Smooth muscle cell of the brain vasculature (primary cell): ENCODE data around the gene LTBP3.
"Not testable (repeated sequence)": the region's sequence is repeated elsewhere in the genome, so short reads cannot be mapped to it uniquely, and the experiment has no call there.

Source experiments
- DNase-seq: peaks from one replicate; pipeline ENCODE4 v3.0.0-alpha.2; 2012; ENCODE audit warnings: low read depth, low spot score

Gene LTBP3

DNA sequence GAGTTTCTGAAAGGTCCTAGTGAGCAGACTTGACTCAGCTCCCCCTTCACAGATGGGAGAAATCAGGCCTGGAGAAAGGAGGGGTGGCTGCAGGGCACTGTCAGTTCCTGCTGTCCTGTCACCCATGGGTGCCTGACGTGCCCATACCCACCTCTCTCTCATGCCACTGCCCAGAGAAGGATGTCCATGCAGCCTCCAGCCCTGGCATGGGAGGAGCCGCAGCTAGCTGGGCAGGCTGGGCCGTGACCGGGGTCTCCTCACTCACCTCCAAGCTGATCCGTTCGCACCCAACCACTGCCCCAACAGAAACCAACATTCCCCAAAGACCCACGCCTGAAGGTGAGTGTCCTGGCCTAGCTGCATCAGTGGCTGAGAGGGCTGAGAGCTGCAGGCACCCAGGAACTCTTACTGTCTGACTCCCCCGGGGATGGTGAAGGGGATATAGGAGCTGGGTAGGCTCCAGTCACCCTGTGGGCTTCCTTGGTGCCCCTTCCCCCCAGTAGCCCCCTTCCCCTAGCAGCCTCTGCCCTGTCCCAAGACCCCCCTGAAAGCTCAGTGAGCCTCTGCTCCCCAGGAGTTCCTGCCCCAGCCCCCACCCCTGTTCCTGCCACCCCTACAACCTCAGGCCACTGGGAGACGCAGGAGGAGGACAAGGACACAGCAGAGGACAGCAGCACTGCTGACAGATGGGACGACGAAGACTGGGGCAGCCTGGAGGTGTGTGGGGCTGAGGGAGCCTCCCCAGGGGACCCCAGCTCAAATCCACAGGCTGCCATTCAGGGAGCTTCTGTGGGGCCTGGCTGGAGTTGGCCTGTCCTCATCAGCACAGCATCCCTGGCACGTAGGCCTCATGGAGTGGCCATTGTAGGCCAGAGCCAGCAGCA, 21.5 kb downstream of the LTBP3 start:
- no peak for DNase-seq

GRCh38 chr11:65535102-65535501, 23.1 kb downstream of the LTBP3 start:
- no peak for DNase-seq

DNA sequence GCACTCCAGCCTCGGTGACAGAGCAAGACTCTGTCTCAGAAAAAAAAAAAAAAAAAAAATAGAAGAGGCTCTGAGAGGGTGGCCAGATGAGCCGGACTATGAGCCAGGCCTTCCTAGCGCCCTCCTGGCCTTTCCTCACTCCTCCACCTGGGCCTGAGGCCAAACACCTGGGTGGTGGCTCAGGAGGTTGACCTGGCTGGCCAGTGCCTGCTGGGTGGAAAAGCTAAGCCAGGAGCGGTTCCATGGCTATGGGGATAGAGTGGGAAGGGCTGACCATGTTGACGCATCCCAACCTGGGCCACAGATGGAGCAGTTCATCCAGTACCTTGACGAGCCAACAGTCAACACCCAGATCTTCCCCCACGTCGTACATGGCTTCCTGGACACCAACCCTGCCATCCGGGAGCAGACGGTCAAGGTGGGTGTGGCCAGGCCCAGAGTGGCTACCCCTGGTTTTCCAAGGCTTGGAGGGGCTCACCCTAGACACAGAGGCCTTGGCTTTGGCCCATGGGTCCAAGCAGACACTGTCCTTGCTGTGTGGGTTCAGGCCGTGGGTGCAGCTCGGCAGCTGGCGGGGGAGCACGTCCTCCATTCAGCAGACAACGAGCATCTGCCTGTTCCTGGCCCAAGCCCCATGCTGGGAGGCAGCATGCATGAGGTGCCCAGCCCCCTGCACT, 25.6 kb downstream of the LTBP3 start:
- no peak for DNase-seq

DNA sequence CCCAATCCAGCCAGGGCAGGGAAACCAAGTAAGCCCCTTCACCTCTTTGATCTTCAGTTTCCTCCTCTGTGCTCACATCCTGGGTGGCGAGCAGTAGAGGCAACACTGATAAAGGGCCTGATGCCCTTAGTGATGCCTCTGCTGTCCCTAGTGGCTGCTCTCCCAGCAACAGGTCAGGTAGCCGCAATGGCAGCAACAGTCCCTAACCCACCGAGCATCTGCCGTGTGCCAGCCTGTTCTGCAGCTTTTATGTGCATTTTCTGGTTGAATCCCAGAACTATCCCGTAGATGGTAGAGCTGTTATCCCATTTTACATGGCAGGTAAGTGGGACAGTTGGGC, 28.0 kb downstream of the LTBP3 start:
- no peak for DNase-seq

DNA sequence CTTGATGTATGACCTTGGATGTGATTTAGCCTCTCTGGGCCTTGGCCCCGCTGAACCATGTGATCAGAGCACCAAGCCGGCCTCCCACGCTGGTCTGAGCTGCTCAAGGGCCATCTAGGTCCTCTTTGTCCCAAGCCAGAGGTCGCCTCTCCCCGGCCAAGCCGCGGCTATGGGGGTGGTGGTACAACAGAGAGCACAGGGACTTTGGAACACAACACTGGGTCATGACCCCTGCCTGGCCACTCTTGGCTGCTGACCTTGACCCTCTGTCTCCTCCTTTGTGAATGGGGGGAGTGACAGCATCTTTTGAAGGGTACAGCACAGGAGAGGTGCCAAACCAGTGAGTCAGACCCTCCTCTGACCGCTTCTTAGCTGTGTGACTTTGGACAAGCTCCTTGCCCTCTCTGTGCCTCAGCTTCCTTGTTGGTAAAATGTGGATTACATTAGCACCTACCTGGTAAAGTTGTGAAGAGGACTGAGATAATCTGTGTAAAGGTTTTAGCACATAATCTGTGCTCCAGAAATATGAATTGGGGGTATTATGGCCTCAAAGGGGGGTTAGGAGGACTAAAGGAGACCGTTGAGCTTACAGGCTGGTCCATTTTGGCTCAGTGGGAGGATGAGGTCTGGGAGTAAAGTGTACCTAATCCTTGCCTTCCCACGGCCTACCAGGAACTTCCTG, 28.5 kb downstream of the LTBP3 start:
- DNase-seq = no peak

GRCh38 chr11:65528819-65529350, 29.3 kb downstream of the LTBP3 start:
- DNase-seq = no peak

GRCh38 chr11:65526744-65527143, 31.4 kb downstream of the LTBP3 start:
- DNase-seq = no peak

DNA sequence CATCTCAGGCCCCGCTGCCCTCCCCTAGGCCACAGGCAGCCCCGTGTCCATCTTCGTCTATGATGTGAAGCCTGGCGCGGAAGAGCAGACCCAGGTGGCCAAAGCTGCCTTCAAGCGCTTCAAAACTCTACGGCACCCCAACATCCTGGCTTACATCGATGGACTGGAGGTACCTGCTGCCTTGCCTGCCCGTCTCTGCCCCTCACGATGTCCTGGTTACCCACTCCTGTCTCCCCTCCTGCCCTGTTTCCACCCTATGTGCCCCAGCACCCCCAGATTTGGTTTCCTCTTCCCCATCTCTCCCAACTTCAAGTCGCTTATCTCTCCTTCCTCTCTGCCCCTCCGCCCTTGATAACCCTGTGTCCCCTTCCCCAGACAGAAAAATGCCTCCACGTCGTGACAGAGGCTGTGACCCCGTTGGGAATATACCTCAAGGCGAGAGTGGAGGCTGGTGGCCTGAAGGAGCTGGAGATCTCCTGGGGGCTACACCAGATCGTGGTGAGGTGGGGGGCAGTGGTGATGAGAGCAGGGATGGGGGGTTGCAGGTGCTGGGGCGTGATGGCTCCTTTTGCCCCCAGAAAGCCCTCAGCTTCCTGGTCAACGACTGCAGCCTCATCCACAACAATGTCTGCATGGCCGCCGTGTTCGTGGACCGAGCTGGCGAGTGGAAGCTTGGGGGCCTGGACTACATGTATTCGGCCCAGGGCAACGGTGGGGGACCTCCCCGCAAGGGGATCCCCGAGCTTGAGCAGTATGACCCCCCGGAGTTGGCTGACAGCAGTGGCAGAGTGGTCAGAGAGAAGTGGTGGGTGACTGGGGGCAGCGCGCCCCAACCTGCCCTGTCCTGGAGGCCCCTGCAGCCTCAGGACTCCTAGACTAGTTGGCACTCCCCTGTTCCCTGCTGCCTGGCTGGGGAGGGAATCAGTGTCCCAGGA, 32.3 kb downstream of the LTBP3 start:
- no peak for DNase-seq

GRCh38 chr11:65524741-65525545, 33.2 kb downstream of the LTBP3 start, which contains the start of gene SCYL1:
SCYL1 (plus strand) TSS chr11:65525083; CDS start chr11:65525154, 71 bp downstream.
- DNase-seq = no peak

- no peak for DNase-seq
Observed at GRCh38 chr11:65524014-65524740, 34.0 kb downstream of the LTBP3 start.

DNA sequence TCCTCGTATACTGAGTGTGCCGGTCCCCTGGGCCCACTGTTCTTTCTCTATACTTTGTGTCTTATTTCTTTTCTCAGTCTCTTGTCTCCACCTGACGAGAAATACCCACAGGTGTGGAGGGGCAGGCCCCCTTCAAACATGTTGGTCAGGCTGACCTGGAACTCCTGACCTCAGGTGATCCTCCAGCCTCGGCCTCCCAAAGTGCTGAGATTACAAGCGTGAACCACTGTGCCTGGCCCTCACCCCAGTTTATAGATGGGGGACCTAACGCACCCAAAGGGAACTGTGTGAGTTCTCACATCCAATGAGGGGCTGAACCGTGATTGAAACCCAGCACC, 34.6 kb downstream of the LTBP3 start:
- not testable (repeated sequence) for DNase-seq

DNA sequence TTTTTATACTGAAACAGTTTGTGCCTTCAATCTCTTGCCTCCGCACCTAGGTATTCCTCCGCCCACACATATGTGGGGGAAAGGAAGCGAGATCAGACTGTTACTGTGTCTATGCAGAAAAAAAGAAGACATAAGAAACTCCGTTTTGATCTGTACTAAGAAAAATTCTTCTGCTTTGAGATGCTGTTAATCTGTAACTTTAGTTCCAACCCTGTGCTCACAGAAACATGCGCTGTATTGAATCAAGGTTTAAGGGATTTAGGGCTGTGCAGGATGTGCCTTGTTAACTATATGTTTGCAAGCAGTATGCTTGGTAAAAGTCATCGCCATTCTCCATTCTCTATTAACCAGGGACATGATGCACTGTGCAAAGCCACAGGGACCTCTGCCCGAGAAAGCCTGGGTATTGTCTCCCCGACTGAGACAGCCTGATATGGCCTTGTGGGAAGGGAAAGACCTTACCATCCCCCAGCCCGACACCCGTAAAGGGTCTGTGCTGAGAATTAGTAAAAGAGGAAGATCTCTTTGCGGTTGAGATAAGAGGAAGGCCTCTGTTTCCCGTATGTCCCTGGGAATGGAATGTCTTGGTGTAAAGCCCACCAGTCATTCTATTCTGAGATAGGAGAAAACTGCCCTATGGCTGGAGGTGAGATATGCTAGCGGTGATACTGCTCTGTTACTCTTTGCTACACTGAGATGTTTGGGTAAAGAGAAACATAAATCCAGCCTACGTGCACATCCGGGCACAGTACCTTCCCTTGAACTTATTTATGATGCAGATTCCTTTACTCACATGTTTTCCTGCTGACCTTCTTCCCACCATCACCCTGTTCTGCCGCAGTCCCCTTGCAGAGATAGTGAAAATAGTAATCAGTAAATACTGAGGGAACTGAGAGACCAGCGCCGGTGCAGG, 35.2 kb downstream of the LTBP3 start:
- not testable (repeated sequence) for DNase-seq

DNA sequence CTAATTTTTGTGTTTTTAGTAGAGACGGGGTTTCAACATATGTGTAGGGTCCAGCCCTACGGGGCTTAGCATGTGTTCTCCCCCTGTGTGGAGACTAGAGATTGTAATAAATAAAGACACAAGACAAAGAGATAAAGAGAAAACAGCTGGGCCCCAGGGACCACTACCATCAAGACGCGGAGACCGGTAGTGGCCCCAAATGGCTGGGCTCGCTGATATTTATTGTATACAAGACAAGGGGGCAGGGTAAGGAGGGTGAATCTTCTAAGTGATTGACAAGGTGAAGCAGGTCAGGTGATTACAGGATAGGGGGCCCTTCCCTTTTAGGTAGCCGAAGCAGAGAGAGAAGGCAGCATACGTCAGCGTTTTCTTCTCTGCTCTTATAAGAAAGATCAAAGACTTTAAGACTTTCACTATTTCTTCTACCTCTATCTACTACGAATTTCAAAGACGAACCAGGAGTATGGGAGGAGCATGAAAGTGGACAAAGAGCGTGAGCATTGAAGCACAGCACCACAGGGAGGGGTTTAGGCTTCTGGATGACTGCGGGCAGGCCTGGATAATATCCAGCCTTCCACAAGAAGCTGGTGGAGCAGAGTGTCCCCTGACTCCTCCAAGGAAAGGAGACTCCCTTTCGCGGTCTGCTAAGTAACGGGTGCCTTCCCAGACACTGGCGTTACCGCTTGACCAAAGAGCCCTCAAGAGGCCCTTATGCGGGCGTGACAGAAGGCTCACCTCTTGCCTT, 36.2 kb downstream of the LTBP3 start:
- not testable (repeated sequence) for DNase-seq

GRCh38 chr11:65518941-65519549, 39.1 kb downstream of the LTBP3 start:
- DNase-seq = not testable (repeated sequence)

GRCh38 chr11:65516135-65516968, 41.8 kb downstream of the LTBP3 start:
- DNase-seq = no peak

GRCh38 chr11:65512311-65512710, 45.8 kb downstream of the LTBP3 start:
- DNase-seq = not testable (repeated sequence)
